K562 (cell line): ENCODE data around the gene IL21. TPM values are rescaled to one million over a fixed set of nuclear protein-coding genes. Genes with fewer than 3 reads are reported as not detected.

Experiments used
- ATF6 ChIP-seq: sonication (generic); formaldehyde crosslinking; IDR thresholded peaks from 2 replicates; pipeline ENCODE4 v1.4.0; 2020; ENCODE audit warnings: mild to moderate bottlenecking, missing genetic modification reagents
- CHD2 ChIP-seq: IDR thresholded peaks from 2 replicates; pipeline ENCODE4 v1.6.1; 2011; ENCODE audit warnings: low read depth, low read length
- CREBBP ChIP-seq: IDR thresholded peaks from one replicate; pipeline ENCODE4 v1.6.1; 2012; ENCODE audit warnings: low read depth, mild to moderate bottlenecking, control low read depth, inconsistent platforms, low read length
- CSDE1 ChIP-seq, 2 experiments: fragments of 450-650 bp; IDR thresholded peaks; 2 replicates each; pipeline ENCODE4 v1.6.1; 2016; ENCODE audit warnings: mild to moderate bottlenecking in 1 of 2
- CTBP1 ChIP-seq: fragments of 450-650 bp; IDR thresholded peaks from 2 replicates; pipeline ENCODE4 v1.6.1; 2016; ENCODE audit warnings: borderline replicate concordance
- DNMT1 ChIP-seq: fragments of 450-650 bp; IDR thresholded peaks from 2 replicates; pipeline ENCODE4 v1.6.1; 2016; ENCODE audit warnings: antibody characterized with exemption, mild to moderate bottlenecking
- FOSL1 ChIP-seq: fragments of 200-800 bp; sonication (Bioruptor generic); conservative IDR thresholded peaks from 2 replicates; pipeline ENCODE4 v1.6.1; 2016; ENCODE audit warnings: missing genetic modification characterization, missing compliant biosample characterization
- GABPB1 ChIP-seq: sonication (generic); formaldehyde crosslinking; IDR thresholded peaks from 2 replicates; pipeline ENCODE4 v1.8.0; 2022; ENCODE audit warnings: mild to moderate bottlenecking, missing genetic modification reagents
- HDAC6 ChIP-seq: IDR thresholded peaks from 2 replicates; pipeline ENCODE4 v1.6.1; 2012; ENCODE audit warnings: low read depth, mild to moderate bottlenecking, control low read depth, inconsistent platforms, low read length, moderate library complexity
- KDM1A ChIP-seq, 2 experiments: fragments of 450-650 bp; IDR thresholded peaks; 2 replicates each; pipeline ENCODE4 v1.6.1; 2016; ENCODE audit warnings: mild to moderate bottlenecking in 2 of 2
- KDM5B ChIP-seq: fragments of 200-600 bp; sonication (generic); IDR thresholded peaks from 2 replicates; pipeline ENCODE4 v1.6.1; 2012; ENCODE audit warnings: low read depth, mild to moderate bottlenecking, moderate library complexity, low read length, control low read depth, inconsistent platforms; ENCODE audit not compliant: insufficient replicate concordance
- NCOA2 ChIP-seq, 2 experiments: fragments of 450-650 bp; IDR thresholded peaks; 2 replicates each; pipeline ENCODE4 v1.6.1; 2018; ENCODE audit warnings: mild to moderate bottlenecking in 2 of 2, moderate library complexity in 1 of 2; ENCODE audit not compliant: partially characterized antibody in 2 of 2
- POLR2A ChIP-seq: fragments of 450-650 bp; conservative IDR thresholded peaks from 2 replicates; pipeline ENCODE4 v1.6.1; 2016
- SIN3B ChIP-seq: fragments of 450-650 bp; IDR thresholded peaks from 2 replicates; pipeline ENCODE4 v1.6.1; 2017; ENCODE audit warnings: low read depth, mild to moderate bottlenecking, moderate library complexity
- TAF1 ChIP-seq: IDR thresholded peaks from 2 replicates; pipeline ENCODE4 v1.6.1; 2011; ENCODE audit warnings: mild to moderate bottlenecking, low read length, moderate library complexity; ENCODE audit not compliant: insufficient read depth, control insufficient read depth, severe bottlenecking; ENCODE audit errors: extremely low read depth
- TGIF2 ChIP-seq: sonication (generic); formaldehyde crosslinking; IDR thresholded peaks from 2 replicates; pipeline ENCODE4 v1.8.1; 2022; ENCODE audit warnings: mild to moderate bottlenecking, missing genetic modification reagents, moderate library complexity
- THRA ChIP-seq: fragments of 450-650 bp; IDR thresholded peaks from 2 replicates; pipeline ENCODE4 v1.6.1; 2017; ENCODE audit warnings: mild to moderate bottlenecking, moderate library complexity
- ZNF174 ChIP-seq: fragments of 250-450 bp; sonication (Bioruptor Pico); IDR thresholded peaks from 2 replicates; pipeline ENCODE4 v1.4.0; 2020; ENCODE audit warnings: mild to moderate bottlenecking
- ZNF217 ChIP-seq: sonication (generic); formaldehyde crosslinking; IDR thresholded peaks from 2 replicates; pipeline ENCODE4 v1.8.0; 2022; ENCODE audit warnings: mild to moderate bottlenecking, missing genetic modification reagents
- ZNF274 ChIP-seq: IDR thresholded peaks from 2 replicates; pipeline ENCODE4 v1.6.1; 2011; ENCODE audit warnings: low read depth, mild to moderate bottlenecking, low read length, moderate library complexity, borderline replicate concordance
- ZNF282 ChIP-seq: sonication (generic); formaldehyde crosslinking; IDR thresholded peaks from 2 replicates; pipeline ENCODE4 v1.8.1; 2023; ENCODE audit warnings: missing genetic modification reagents
- polyA plus RNA-seq, 8 experiments: library from polyadenylated mRNA; depleted of rRNA in 4 of 8; stranded (reverse) in 5 of 8; unstranded in 3 of 8; fragments of >200 nt; fragmentation: Nextera tagmentation in 2 of 8; fragmentation: Illumina TruSeq in 1 of 8; extraction: Ambion mirVana in 2 of 8; extraction: Trizol in 1 of 8; gene quantifications; 2 replicates each; pipeline versions ENCODE4 v1.2.1 to v1.2.3, GENCODE V29; 2011 to 2014; ENCODE audit warnings: inconsistent platforms in 1 of 8, missing spikeins in 1 of 8
- total RNA-seq, 7 experiments: library from RNA; depleted of rRNA in 6 of 7; stranded (reverse); fragments of >200 nt in 6 of 7; fragmentation: Illumina TruSeq in 2 of 7; extraction: Trizol in 2 of 7; gene quantifications; 2 replicates each; pipeline versions ENCODE4 v1.2.1 to v1.2.3, GENCODE V29; 2011 to 2021; ENCODE audit warnings: low replicate concordance in 1 of 7
- TF ChIP-seq, protein P1 (sequence below): fragments of 450-650 bp; IDR thresholded peaks from 2 replicates; pipeline ENCODE4 v1.7.1; 2018; ENCODE audit warnings: mild to moderate bottlenecking, low read depth; ENCODE audit not compliant: partially characterized antibody

Gene IL21
- total and polyA plus RNA-seq, 9 of the 15 experiments (the other 6 are each of a cell fraction or from before 2014, with no cell fraction given) = not detected

DNA sequence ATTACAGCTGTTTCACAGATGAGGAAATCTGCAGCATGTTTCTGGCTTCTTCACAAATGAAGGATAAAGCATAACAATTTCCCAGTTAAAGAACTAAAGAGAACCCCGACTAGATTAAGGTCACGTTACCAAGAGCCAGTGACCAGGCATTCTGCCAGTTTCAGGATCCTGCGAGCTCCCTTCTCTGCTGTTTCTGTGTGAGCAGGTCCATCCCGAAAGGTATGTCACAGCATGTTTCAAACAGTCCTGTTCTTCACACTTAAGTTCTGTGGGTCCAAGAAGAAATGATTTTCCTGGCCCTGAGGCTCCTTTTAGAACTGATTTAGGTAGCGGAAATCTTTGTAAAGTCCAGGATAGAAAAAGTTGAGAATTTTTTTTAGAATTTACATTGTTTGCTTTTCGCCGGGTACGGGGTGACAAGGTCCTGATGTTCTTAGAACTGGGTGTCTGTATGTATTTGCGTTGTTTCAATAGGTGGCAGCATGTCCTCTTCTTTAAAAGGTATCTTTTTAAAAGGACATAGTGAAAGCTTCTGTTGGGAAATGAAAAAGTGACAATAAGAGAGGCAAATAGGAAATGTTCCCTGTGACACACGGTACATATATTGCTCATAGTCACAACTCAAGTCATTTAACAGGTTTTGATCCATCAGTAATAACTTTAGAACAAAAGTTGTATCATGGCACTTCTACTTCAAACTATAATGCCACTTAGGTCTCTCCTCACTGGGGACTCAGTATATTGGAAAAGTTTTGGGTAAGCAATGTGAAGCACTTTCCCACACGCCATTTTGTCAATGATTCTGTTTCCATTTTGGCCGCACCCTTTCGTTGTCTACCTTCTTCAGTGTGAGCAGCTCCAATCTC, 18.4 kb downstream of the IL21 start (continued):
- TF ChIP-seq KDM5B = no peak
- no peak for TF ChIP-seq ZNF217 (CRISPR knock-in tag)
- no peak for TF ChIP-seq ZNF174 (CRISPR knock-in tag)
- TF ChIP-seq ATF6 (CRISPR knock-in tag) = no peak
- TF ChIP-seq CSDE1 (IDR thresholded peaks at IDR 0.05) = no peak; a peak in 1 of 4 replicates
- TF ChIP-seq NCOA2 (IDR thresholded peaks at IDR 0.05; ENCODE audit: partially characterized antibody in 2 of 2) = no peak
- TF ChIP-seq CTBP1 = no peak
- no peak for TF ChIP-seq POLR2A
- TF ChIP-seq FOSL1 (tag) = no peak
- no peak for TF ChIP-seq TGIF2 (CRISPR knock-in tag)
- TF ChIP-seq ZNF282 = no peak
- no peak for TF ChIP-seq CREBBP
- no peak for TF ChIP-seq ZNF274
- TF ChIP-seq TAF1 = no peak
- no peak for TF ChIP-seq DNMT1
- no peak for TF ChIP-seq SIN3B
- no peak for TF ChIP-seq GABPB1 (CRISPR knock-in tag)
- no peak for TF ChIP-seq THRA
- TF ChIP-seq, protein P1, sequence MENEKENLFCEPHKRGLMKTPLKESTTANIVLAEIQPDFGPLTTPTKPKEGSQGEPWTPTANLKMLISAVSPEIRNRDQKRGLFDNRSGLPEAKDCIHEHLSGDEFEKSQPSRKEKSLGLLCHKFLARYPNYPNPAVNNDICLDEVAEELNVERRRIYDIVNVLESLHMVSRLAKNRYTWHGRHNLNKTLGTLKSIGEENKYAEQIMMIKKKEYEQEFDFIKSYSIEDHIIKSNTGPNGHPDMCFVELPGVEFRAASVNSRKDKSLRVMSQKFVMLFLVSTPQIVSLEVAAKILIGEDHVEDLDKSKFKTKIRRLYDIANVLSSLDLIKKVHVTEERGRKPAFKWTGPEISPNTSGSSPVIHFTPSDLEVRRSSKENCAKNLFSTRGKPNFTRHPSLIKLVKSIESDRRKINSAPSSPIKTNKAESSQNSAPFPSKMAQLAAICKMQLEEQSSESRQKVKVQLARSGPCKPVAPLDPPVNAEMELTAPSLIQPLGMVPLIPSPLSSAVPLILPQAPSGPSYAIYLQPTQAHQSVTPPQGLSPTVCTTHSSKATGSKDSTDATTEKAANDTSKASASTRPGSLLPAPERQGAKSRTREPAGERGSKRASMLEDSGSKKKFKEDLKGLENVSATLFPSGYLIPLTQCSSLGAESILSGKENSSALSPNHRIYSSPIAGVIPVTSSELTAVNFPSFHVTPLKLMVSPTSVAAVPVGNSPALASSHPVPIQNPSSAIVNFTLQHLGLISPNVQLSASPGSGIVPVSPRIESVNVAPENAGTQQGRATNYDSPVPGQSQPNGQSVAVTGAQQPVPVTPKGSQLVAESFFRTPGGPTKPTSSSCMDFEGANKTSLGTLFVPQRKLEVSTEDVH = no peak
- no peak for TF ChIP-seq HDAC6
- TF ChIP-seq CHD2 = no peak
- no peak for TF ChIP-seq KDM1A (IDR thresholded peaks at IDR 0.05)
